GM21737 (cell line): ENCODE data around the gene MPO.

Source experiments
- ATAC-seq: cut with Tn5 transposase; IDR thresholded peaks from one replicate; pipeline ENCODE4 v1.9.1; 2021; ENCODE audit warnings: mild to moderate bottlenecking, moderate library complexity; ENCODE audit not compliant: unreplicated experiment

The MPO gene

DNA sequence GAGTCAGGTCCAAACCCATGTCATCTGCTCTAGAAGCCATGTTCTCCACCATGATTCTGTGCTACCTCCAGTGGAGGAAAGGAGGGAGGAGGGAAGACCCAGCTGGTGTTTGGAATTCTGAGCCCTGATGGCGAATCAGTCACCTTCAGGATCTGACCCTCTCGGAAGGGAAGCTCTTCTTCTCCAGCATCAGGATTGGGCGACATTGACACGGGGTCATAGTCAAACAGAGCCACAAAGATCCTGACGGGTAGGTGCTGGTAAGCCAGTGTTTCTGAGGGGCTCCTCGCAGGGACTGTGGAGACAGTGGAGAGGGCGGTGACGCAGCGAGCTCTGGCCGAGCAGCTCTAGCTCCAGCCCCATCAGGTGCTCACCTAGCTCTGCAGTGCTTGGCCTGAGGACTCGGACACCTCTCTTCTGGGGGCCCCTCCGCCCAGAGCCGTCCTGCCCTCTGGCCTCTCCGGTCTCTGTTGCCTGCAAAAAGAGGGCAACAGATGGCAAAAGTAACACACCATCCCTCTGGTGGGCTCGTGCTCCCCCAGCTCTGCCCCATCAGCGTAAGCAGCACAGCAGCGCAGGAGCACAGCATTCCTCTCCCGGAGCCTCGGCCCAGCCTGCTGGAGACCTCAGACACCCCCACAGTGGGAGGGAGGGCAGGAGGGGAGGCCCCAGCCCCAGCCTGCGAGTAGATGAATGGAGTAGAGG is 26.9 kb upstream of the MPO start:
- no peak for ATAC-seq

DNA sequence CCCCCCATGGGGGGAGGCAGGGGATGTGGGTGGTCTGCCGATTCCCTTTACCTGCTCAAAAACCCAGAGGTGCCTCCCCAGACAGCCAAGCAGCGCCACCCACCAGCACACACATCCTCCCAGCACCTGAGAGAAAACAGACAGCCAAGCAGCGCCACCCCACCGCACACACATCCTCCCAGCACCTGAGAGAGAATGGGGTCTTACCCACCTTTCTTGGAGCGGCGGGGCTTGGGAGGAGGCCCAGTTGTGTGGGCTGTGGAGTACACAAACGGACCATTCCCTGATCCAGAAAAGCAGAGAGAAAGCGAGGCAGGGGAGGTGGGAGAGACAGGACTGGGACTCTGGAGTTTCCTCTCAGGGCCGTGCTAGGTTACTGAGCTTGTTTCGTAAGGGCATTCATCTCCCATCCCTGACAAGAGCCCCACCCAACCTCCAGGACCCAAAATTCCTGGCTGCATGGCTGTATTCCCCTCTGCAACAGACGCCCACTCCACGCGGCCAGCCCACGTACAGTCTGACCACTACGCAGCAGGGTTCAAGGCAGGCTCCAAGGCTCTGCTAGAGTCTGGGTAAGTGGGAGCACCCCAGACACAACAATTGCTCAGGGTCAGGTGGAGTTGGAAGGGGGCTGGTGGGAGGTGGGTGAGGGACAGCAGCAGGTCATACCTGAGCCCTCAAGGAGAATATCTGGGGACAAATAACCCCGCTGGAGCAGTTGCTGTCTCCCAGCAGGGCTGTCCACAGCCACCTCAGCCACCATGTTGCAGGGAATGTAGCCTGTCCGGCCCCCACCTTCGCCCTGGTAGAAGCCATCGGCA is 25.6 kb upstream of the MPO start:
- ATAC-seq = no peak

DNA sequence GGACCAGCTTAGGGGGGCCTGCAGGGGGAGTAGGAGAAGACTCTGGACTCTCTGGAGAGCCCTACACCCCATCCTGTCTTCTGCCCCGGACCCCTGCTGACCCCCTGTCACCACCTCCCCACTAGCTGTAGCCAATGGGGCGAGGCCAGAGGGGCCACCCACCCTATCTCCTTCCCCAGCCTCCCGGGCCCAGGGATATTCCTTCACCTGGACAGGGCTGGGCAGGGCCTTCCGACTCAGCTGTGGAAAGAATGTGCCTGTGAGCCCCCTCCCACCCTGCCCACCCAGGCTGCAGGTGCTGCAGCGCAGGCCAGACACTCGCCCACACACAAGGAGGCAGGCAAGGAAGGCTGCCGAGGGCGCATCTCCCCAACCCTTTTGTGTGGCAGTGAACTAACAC is 24.9 kb upstream of the MPO start:
- ATAC-seq = no peak

DNA sequence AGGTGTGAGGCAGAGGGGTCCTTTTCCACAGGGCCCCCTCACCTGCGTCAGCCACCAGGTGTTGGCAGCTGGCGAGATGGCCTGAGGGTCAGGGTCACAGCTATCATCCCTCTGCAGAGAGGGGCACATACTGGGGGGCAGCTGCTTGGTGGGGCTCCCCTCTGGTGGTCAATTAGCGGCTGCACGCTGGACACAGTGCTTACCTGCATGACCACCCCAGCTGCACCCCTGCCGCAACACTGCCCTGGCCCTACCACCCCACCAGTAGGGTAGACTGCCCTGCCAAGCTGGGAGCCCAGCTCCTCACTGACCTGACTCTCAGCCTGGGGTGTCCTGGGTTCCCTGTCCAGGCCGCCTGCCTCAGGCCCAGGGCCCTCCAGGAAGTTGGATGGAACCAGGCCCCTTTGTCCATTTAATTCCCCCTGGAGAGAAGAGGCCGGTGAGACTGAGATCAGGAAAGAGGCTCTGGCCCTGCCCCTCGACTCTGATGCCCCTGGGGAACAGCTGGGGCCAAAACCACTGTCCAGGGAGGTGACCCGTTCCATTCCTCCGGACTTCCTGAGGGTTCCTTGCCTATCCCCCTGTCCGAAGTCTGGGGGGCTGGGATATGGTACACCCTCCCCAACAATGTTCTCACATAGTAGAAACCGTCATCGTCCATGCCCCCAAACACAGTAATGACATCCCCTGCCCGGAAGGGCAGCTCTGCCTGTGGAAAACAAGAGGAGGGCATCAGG is 24.2 kb upstream of the MPO start:
- ATAC-seq = no peak

DNA sequence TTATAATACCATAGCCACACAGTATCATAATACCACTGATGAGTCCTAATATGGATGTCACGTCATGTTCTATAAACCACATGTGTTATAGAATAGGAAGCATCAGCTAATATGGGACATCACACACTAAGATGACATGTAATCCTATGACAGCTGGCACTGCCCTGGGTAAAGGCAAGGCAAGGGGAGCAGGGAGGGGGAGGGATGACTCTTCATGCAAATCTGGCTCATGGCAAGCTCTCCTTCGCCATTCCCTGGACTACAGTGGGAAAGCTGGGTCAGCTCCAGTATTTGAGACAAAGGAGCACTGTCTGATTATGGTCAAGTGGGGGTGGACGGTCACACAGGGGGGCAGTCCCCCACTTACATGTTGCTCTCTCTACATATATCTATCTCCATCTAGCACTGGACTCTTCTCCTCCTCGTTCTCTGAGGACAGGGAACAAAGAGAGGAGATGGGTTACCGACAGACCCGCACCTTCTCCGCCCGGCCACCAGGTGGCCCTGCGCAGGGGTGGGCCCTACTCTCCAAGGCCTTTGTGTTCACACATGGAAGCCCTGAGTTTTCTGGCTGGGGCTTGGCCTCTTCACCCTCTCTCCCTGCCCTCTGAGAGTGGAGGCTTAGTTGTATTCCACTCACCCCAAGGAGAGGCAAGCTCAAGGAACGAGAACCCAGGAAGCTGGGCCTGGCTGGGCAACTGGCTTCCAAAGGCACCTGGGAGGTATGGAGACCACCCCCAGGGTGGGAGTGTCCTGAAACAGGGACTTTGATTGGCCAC is 23.4 kb upstream of the MPO start:
- peak; percentile 67 for ATAC-seq

DNA sequence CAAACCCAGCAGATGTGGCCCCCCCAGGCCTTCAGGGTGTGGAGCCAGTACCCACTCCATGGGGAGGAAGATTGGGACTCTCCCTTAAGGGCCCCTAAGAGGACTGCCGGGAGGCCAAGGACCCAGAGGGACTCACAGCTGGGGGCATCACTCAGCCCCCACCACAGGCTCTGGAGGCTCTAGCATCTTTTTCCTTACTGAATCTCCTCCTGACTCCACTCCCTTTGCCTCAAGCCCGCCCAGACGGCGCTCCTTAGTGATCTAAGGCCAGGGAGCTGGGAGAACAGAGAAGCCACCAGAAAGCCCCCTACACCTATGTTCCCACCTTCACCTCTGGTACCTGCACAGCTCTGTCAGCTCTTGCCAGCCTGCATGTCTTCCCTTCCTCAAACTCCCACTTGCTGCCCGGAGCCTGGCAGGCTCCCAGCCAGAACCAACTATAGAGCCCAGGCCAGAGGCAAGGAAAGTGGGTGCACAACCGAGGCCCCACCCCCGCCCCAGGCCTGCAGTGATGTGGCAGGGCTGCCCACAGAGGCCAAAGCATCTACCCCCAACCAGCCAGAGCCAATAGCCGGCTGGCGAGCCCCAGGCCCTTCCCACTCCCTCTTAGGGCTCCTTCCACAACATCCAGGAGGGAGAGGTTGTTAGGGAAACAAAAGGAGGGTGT is 22.3 kb upstream of the MPO start:
- ATAC-seq = no peak

DNA sequence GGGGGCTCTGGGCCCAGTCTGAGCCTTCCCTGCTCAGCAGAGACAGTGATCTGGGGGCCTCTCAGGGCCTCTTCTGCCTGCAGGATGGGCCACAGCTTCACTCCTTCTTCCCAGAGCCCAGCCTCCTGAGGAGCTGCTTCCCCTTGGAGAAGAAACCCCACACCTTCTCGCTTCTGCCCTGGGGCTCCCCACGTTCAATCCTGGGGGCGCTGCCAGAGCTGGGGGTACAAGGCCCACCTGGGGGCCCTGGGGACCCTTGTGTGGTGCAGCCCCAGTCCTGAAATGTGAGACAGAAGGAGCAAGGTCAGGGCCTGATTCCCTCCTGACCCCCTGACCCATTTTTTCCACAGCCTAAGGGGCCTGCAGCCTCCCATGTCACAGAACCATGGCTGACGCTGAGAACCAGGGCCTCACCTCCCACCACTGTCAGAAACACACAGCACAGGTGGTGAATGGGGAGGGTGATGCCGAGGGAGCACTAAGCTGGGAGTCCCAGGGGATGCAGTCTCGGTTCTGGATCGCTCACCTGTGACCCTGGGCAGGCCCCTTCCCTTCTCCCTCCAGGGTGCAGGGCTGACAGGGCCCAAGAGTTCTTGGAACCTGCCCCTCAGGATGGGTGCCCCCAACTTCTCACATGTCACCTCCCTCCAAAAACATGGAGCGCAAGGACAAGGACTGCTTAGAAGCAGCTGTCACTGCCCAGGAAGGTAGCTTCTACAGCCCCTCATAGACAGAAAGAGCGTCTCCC is 21.6 kb upstream of the MPO start:
- no peak for ATAC-seq

DNA sequence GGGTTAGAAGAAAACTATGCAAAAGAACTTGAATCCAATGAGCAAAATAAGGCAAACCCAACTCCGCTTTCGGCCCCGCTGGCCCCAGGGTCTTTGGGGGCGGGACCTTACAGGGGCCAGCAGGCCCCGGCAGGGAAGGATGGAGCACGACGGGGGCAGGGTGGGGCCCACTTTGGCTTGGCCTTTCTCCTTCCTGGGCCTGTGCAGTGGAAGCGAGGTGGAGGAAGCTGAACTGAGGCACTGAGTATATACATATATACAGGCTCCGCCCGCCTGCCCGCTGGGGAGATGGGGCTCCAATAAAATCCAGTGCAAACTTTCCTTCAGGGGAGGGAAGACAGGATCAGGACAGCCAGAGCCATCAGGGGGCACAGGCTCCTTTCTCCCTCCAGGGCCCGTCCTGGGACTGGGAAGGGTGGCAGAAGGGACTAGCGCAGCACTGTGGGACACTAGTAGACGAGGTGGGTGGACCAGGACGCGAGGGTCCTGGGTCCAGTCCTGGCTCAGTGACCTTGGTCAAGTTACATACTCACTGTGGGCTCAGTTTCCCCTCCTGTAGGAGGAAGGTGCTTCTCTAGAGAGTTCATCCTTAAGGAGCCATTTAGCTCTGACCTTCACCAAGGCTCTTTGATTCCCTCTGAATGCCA is 20.9 kb upstream of the MPO start:
- no peak for ATAC-seq

DNA sequence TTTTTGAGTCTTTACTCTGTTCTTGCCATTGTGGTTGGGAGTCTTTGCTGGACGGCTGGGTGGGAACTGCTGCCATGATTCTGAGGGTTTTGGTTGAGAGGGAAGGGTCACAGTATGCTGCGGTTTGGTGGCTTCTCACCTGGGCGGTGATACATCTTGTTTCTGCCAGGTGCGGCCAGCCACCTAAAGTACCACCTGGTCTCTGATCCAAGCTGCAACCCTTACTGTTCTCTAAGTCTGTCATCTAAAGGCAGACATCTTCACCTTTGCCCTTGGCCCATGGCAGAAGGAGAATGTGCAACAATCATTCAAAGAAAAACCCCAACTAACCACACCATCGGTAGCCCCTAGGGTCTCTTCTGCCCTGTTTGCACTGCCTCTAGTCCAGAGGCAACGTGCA is 19.6 kb upstream of the MPO start:
- no peak for ATAC-seq

DNA sequence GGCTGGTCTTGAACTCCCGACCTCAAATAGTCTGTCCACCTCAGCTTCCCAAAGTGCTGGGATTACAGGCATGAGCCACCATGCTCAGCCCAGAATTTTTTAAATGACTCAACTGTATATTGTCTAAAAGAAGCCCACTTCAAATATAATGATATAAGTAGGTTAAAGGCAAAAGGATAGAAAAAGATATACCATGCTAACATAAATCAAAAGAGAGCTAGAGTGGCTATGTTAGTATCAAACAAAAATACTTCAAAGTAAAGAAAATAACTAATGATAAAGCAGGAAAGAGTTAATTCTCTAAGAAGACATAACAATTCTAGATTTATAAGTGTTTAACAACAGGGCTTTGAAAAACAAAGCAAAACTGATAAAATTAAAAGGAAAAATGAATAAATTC is 13.3 kb upstream of the MPO start:
- ATAC-seq = no peak

DNA sequence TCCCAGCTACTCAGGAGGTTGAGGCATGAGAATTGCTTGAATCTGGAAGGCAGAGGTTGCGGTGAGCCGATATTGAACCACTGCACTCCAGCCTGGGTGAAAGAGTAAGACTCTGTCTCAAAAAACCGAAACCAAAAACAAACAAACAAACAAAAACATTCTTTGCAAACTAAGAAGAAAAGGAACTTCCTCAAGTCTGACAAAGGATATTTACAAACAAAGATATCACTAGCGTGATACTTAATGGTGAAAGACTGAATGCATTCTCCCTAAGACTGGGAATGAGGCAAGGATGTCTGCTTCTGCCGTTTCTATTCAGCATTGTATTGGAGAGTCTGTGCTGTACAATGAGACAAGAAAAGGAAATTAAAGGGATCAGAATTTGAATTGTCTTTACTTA is 10.5 kb upstream of the MPO start:
- no peak for ATAC-seq

DNA sequence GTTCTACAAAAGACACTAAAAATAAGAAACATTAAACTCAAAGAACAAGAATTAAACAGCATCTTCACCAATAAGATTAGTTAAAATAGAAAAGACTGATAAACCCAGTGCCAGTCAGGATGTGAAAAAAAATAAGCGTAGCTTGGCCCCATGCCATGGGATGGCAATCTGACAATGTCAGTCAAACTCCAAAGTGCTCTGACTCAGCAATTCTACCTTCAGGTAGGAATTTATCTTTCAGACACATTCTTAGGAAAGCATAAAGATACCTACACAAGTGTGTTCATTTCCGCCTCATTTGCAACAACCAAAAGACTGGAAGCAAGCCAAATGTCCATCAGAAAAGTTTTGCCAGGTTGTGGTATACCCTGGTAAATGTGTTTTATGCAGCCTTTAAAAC is 9.1 kb upstream of the MPO start:
- no peak for ATAC-seq

DNA sequence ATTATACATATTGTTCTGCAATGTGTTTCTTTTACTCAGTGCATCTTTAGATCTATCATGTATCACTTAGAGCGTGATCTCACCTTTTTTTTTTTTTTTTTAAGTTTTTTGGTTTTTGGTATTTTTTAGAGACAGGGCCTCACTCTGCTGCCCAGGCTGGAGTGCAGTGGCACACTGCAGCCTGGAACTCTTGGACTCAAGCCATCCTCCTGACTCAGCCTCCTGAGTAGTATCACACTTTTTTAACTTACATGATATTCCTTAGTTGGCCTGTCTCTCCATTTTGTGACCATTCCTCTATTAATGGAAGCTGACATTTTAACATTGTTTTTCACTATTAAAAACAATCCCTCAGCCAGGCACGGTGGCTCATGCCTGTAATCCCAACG is 4.7 kb upstream of the MPO start:
- no peak for ATAC-seq

DNA sequence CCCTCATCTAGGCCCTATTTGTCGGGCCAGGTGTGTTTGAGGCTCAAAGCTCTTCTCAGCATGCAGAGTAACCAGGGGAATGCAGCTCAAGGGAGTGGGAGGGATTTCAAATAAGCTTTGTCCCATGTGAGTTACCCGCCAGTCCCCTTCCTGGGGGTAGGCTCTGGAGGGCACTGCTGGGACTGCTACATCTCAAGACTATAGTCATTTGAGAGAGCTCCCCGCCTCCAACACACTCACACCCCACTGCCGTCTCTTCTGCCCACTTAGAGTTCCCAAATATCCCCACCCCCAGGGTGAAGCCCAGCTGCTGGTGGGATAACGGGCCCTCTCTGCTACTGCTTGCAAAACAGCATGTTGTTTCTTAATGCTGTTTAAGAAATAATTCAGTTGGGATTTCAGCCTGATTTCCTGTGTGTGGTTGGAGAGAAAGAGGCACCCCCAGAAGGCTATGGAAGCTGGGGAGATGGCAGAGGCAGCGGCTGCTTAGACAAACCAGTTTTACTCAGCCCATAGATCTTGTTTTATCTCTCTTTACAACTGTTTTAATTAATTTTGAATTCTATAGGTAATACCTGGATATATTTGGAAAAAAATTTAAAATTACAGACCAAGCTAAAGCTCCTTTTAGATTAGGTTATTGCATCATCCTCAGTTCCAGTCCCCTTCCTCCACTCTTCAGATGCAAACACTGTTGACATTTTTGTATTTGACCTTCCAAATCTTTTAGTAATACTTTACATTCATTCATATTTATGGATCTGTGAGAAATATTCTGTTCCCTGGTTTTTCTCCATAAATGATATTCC is 4.1 kb upstream of the MPO start:
- no peak for ATAC-seq

DNA sequence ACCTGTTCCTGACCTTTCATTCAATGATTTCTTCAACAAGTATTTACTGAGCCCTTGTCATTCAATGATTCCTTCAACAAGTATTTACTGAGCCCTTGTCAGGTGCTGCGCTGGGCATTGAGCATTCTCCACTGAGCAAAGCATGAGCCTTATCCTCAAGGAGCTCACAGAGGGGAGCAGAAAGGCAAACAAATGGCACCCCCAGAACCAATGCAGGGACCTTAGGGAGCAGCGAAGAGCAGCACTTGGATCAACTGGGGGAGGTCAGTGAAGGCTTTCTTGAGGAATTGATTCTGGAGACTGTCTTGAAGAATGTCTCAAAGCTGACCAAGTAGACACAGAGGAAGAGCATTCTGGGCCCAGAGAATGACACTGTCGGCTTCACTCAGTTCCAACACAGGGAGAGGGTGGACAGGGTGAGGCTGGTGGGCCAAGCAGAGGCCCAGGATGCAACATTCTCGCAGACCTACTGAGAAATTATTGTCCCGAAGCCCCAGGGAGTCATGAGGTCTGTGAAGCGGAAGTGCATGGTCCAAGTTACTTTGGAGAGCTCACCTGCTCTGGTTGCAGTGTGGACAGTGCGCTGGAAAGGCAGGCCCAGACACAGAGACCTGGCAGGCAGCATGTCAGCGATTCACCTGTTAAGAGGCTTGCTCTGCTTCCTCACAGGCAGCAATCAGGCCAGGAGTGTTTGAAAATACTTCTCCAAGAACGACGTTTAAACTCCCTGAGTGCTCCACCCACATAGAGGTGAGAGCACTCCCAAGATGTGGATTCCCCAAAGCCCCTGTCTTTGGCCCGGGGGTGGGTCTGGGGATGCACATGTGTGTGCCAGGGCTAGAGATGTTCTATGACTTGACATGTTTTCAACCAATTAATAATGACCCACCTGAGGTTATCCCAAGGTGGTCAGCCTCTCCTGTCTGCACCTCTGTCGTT is 3.2 kb upstream of the MPO start:
- ATAC-seq = no peak

DNA sequence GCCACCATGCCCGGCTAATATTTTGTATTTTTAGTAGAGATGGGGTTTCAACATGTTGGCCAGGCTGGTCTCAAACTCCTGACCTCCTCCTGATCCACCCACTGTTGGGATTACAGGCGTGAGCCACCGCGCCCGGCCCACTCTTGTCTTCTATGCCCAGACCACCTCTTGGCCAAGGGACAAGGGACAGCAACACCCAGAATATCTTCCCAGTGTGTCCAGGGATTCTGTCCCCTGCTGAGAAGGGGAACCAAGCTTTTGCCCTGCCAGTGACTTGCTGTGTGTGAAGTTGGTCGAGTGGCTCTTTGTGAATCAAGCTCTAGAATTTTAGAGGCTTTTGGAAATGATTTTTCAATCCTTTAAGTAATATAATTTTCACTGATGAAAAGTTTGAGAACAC is 1.7 kb upstream of the MPO start:
- ATAC-seq = no peak

DNA sequence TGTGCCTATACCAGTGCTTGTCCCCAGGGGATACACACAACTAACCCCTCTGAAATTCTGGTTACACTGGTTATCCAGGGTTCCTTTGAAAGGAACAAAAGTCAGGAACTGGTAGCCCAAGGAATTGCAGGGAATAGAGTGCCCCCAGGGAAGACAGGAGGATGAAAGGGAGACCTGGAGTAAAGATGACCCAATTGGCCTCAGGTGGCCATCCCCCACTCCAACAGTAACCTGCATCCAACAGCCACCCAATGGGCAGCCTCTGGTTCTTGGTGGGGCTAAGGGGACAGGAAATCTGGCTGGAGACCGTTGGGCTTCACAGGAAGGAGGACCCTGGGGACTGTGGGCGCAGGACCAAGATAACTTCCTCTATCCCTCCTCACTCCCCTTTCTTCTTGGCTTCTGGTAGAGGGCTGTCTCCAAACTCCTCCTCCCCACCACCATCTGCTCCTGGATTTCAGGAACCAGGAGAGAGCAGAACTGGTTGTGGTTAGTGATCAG is 826 bp upstream of the MPO start:
- no peak for ATAC-seq
